Body of pancreas (tissue), 4 donors: ENCODE data around the gene CARHSP1.

Source experiments
- POLR2A ChIP-seq, 3 donors: fragments of 450-650 bp; IDR thresholded peaks; one replicate each; pipeline ENCODE4 v1.6.1; 2016; ENCODE audit warnings: antibody characterized with exemption in 3 of 3, mild to moderate bottlenecking in 2 of 3
- TF ChIP-seq, protein P1 (sequence below), 7 experiments: fragments of 450-650 bp in 4 of 7; fragments of 200-600 bp in 3 of 7; sonication (generic) in 3 of 7; IDR thresholded peaks; one replicate each; pipeline ENCODE4 v1.5.1; 2016 to 2019; ENCODE audit warnings: antibody characterized with exemption in 7 of 7

DNA sequence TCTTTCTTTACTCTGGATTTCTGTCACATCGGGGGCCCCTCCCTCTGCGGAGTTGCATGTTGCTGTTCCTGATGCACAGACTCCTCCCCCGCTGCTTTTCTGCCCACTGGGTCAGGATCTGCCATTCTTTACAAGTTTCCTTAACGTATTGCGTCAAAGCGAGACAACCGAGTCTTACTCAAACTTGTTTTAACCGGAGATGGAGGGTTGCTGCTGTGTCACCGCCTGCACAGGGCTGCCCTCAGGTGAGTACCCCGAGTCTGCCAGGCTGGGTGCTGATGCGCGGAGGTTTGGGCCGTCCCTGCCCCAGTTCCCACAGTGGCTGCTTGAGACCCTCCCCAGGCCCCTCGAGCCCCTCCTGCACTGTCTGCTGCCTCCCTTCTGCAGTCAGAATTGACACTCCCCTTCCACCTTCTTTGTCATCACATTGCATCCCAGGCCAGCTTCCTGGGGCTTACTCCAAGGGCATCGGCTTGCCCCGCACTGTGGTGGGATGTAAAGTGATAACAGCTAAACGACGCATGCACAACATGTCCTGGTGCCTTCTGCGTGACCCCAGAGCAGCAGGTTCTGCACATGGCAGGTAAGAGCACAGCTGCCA is 19.3 kb downstream of the CARHSP1 start:
- TF ChIP-seq, protein P1, sequence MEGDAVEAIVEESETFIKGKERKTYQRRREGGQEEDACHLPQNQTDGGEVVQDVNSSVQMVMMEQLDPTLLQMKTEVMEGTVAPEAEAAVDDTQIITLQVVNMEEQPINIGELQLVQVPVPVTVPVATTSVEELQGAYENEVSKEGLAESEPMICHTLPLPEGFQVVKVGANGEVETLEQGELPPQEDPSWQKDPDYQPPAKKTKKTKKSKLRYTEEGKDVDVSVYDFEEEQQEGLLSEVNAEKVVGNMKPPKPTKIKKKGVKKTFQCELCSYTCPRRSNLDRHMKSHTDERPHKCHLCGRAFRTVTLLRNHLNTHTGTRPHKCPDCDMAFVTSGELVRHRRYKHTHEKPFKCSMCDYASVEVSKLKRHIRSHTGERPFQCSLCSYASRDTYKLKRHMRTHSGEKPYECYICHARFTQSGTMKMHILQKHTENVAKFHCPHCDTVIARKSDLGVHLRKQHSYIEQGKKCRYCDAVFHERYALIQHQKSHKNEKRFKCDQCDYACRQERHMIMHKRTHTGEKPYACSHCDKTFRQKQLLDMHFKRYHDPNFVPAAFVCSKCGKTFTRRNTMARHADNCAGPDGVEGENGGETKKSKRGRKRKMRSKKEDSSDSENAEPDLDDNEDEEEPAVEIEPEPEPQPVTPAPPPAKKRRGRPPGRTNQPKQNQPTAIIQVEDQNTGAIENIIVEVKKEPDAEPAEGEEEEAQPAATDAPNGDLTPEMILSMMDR (IDR thresholded peaks at IDR 0.05): no peak
- no peak for TF ChIP-seq POLR2A (IDR thresholded peaks at IDR 0.05)
